ENCODE measurements around the gene MRPS12.

MRPS12 gene

GRCh38 chr19:38901683-38902082 lies 29.1 kb upstream of the MRPS12 start:
- TF ChIP-seq SETDB1 (IDR thresholded peaks at IDR 0.05; ENCODE audit: insufficient read length, low read length) (peak; percentile 49), ZNF580 (tag by site-specific recombination; IDR thresholded peaks at IDR 0.05) (0 out of 2 replicates have a peak, but pooled peaks have one; percentile 36), ZSCAN16 (tag by site-specific recombination; IDR thresholded peaks at IDR 0.05) (0 out of 2 replicates have a peak, but pooled peaks have one; percentile 40), ZBTB11 (tag by site-specific recombination; conservative IDR thresholded peaks at IDR 0.05; ENCODE audit: low read depth) (0 out of 2 replicates have a peak, but pooled peaks have one; percentile 16), HIC1 (tag by site-specific recombination; IDR thresholded peaks at IDR 0.05) (0 out of 2 replicates have a peak, but pooled peaks have one; percentile 6), ZNF394 (tag by site-specific recombination; IDR thresholded peaks at IDR 0.05; ENCODE audit: borderline replicate concordance) (no peak), ZNF518A (tag by site-specific recombination; conservative IDR thresholded peaks at IDR 0.05; ENCODE audit: low read depth) (no peak), KLF16 (tag by site-specific recombination; IDR thresholded peaks at IDR 0.05) (0 out of 2 replicates have a peak, but pooled peaks have one; percentile 23), ZNF423 (tag by site-specific recombination; IDR thresholded peaks at IDR 0.05) (no peak), ZNF664 (tag by site-specific recombination; IDR thresholded peaks at IDR 0.05) (peak; percentile 54; the same call in 1 of the 2 replicates), PRDM10 (tag by site-specific recombination; IDR thresholded peaks at IDR 0.05) (peak; percentile 28; the same call in 1 of the 2 replicates)
- Histone ChIP-seq H3K27ac (ENCODE audit: extremely low read depth, low read depth, low read length) (no peak overlapping the region), H3K4me1 (ENCODE audit: control insufficient read depth, insufficient read depth, low read length) (peaks cover 21% of the 10 kb centered on the region), H3K9me3 (ENCODE audit: control insufficient read depth, insufficient read depth, low read depth, low read length) (peaks cover 3% of the 10 kb centered on the region; the same call in 1 of the 2 replicates), H3K36me3 (ENCODE audit: control insufficient read depth in 2 of 2, insufficient read depth in 1 of 2, low read length in 2 of 2) (peaks cover 20 to 28% of the 10 kb centered on the region in 2 experiments), H3K4me3 (ENCODE audit: low read depth, low read length) (no peak overlapping the region)
- CTCF ChIA-PET = interaction anchor here (1.0 to 4.0 kb wide), 6 partner anchors 12 to 499 kb away, joined by 5 to 63 read pairs (median 6); partner anchors contain the start of genes FAM98C, MRPS12 and SARS2
- POLR2A ChIA-PET = interaction anchor here (0.6 to 2.4 kb wide), 4 partner anchors 13 to 29 kb away, joined by 3 to 29 read pairs (median 7); partner anchors contain the start of genes MRPS12 and SARS2

All from HEK293 (cell line).